Fibroblast of lung (primary cell): ENCODE results near the gene TOMM40.
"Not testable (repeated sequence)": the region's sequence is repeated elsewhere in the genome, so short reads cannot be mapped to it uniquely, and the experiment has no call there.

Source experiments
- EZH2 ChIP-seq: IDR thresholded peaks from 2 replicates; pipeline ENCODE4 v1.5.1; 2012; ENCODE audit warnings: low read length, control low read depth, mild to moderate bottlenecking; ENCODE audit errors: missing control alignments
- TF ChIP-seq, protein P1 (sequence below), 2 donors: IDR thresholded peaks in 1 of 2; conservative IDR thresholded peaks in 1 of 2; 1 replicate in 1 of 2; 2 replicates in 1 of 2; pipeline ENCODE4 v1.5.1; 2011 to 2012; ENCODE audit warnings: low read length in 2 of 2, control low read depth in 1 of 2, inconsistent platforms in 1 of 2, low read depth in 1 of 2, mild to moderate bottlenecking in 1 of 2

DNA sequence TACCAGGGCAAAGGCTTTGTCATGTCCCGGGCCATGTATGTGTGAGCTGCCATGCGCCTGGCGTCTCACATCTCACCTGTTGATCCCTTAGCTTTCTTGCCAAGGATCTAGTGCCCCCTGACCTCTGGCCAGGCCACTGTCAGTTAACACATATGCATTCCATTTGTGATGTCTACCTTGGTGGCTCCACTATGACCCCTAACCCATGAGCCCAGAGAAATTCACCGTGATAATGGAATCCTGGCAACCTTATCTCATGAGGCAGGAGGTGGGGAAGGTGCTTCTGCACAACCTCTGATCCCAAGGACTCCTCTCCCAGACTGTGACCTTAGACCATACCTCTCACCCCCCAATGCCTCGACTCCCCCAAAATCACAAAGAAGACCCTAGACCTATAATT is 2.7 kb upstream of the TOMM40 start:
- TF ChIP-seq, protein P1, sequence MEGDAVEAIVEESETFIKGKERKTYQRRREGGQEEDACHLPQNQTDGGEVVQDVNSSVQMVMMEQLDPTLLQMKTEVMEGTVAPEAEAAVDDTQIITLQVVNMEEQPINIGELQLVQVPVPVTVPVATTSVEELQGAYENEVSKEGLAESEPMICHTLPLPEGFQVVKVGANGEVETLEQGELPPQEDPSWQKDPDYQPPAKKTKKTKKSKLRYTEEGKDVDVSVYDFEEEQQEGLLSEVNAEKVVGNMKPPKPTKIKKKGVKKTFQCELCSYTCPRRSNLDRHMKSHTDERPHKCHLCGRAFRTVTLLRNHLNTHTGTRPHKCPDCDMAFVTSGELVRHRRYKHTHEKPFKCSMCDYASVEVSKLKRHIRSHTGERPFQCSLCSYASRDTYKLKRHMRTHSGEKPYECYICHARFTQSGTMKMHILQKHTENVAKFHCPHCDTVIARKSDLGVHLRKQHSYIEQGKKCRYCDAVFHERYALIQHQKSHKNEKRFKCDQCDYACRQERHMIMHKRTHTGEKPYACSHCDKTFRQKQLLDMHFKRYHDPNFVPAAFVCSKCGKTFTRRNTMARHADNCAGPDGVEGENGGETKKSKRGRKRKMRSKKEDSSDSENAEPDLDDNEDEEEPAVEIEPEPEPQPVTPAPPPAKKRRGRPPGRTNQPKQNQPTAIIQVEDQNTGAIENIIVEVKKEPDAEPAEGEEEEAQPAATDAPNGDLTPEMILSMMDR (conservative IDR thresholded peaks at IDR 0.05 in 1 of 2, IDR thresholded peaks at IDR 0.05 in 1 of 2; ENCODE audit: low read depth in 1 of 2, low read length in 2 of 2), result not testable (repeated sequence)
- TF ChIP-seq EZH2, result not testable (repeated sequence)
